ENCODE data around the gene ZNF615. TPM values are rescaled to one million over a fixed set of nuclear protein-coding genes. Genes with fewer than 3 reads are reported as not detected.
A peak's percentile ranks its signal among the peaks of the same experiment; 100 is the strongest.
"Not testable (repeated sequence)": the region's sequence is repeated elsewhere in the genome, so short reads cannot be mapped to it uniquely, and the experiment has no call there.

The ZNF615 gene
- 14.9 TPM for total RNA-seq

GRCh38 chr19:52007806-52008557 lies at the start of gene ZNF615:
TSS of gene ZNF615 (minus strand) at chr19:52008211. CDS start at chr19:52003711, 4,500 bp downstream.
- peak; percentile 89 for DNase-seq (ENCODE audit: low spot score)

GRCh38 chr19:52056480-52056879 lies 48.5 kb upstream of the ZNF615 start:
- DNase-seq (ENCODE audit: low spot score): not testable (repeated sequence)

GRCh38 chr19:52051736-52052135 lies 43.7 kb upstream of the ZNF615 start:
- not testable (repeated sequence) for DNase-seq (ENCODE audit: low spot score)

GRCh38 chr19:52048555-52049501 lies 40.8 kb upstream of the ZNF615 start, which contains the start of gene ZNF432:
TSS of gene ZNF432 (minus strand) at chr19:52048838. CDS start at chr19:52046868, 1,970 bp downstream.
- peak; percentile 95 for DNase-seq (ENCODE audit: low spot score)

GRCh38 chr19:52039169-52039568 lies 31.2 kb upstream of the ZNF615 start:
- DNase-seq (ENCODE audit: low spot score): no peak

GRCh38 chr19:52034051-52034728 lies 26.2 kb upstream of the ZNF615 start:
- no peak for DNase-seq (ENCODE audit: low spot score)

- DNase-seq (ENCODE audit: low spot score): no peak
These were observed 20.7 kb upstream of the ZNF615 start for GRCh38 chr19:52028780-52029123.

GRCh38 chr19:52028027-52028779 lies 20.2 kb upstream of the ZNF615 start, which contains the start of gene ZNF614:
TSS of gene ZNF614 (minus strand) at chr19:52028379. CDS start at chr19:52025745, 2,634 bp downstream.
- peak; percentile 86 for DNase-seq (ENCODE audit: low spot score)

GRCh38 chr19:52026255-52026990 lies 18.4 kb upstream of the ZNF615 start:
- not testable (repeated sequence) for DNase-seq (ENCODE audit: low spot score)

- not testable (repeated sequence) for DNase-seq (ENCODE audit: low spot score)
These were observed 16.5 kb upstream of the ZNF615 start for GRCh38 chr19:52024478-52024877.

- DNase-seq (ENCODE audit: low spot score): no peak
These were observed 14.2 kb upstream of the ZNF615 start for GRCh38 chr19:52022193-52022592.

- no peak for DNase-seq (ENCODE audit: low spot score)
These were observed 12.5 kb upstream of the ZNF615 start for GRCh38 chr19:52020506-52020905.

GRCh38 chr19:52010674-52011073 lies 2.7 kb upstream of the ZNF615 start:
- no peak for DNase-seq (ENCODE audit: low spot score)

- DNase-seq (ENCODE audit: low spot score): no peak
These were observed 583 bp downstream of the ZNF615 start for GRCh38 chr19:52007451-52007805.

- DNase-seq (ENCODE audit: low spot score): no peak
These were observed 13.9 kb downstream of the ZNF615 start for GRCh38 chr19:51994048-51994644.

- no peak for DNase-seq (ENCODE audit: low spot score)
These were observed 14.6 kb downstream of the ZNF615 start for GRCh38 chr19:51993422-51993821.

- DNase-seq (ENCODE audit: low spot score): peak; percentile 91
These were observed 21.4 kb downstream of the ZNF615 start, which contains the start of gene ZNF350 for GRCh38 chr19:51986309-51987291. TSS of gene ZNF350 (minus strand) at chr19:51986840. CDS start at chr19:51974360, 12,480 bp downstream.

GRCh38 chr19:51983361-51983760 lies 24.6 kb downstream of the ZNF615 start:
- DNase-seq (ENCODE audit: low spot score): no peak

- DNase-seq (ENCODE audit: low spot score): not testable (repeated sequence)
These were observed 27.1 kb downstream of the ZNF615 start for GRCh38 chr19:51980926-51981325.

Data from ureter (tissue), 1 donor.